Measurements from ENCODE around the gene C14orf119. TPM values are rescaled to one million over a fixed set of nuclear protein-coding genes. Genes with fewer than 3 reads are reported as not detected.

The C14orf119 gene
- total RNA-seq, 3 donors from 2014 or later (not counting 1 experiment from before 2014, with no cell fraction given) = 10.6 to 19.0 (median 14.7) TPM

DNA sequence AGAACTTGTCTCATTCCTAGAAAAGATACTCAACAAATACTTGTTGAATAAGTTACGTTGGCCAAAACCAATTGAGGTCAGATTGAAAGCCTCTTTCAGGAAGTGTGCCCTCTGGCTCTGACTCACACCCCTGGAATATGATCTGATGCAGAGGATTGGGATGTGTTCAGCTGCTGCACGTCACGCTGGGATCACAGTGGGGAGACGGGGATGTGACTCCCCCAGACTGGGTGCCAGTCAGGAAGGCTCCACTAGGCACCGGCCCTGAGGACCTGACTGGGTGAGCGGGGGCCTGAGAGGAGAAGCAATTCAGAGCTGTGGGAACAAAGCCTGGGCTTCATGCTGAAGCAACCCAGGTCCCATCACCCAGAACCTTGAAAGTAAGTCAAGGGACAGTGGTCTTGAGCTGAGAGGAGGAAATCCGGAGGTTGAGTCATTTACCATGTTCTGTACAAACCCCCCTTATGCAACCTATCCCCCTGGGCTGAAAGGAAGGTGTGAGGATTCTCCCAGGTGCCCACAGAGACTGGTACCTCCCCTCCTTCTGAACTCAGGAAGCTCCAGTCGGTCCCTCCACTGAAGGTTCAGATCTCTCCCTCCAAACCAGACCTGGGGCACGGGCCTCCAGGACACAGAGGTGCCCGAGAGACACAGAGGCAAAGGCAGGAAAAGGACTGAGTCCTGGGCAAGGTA lies 19.9 kb downstream of the C14orf119 start:
- Histone ChIP-seq H3K4me3 (ENCODE audit: low read length) (no peak overlapping the region), H3K9me3 (ENCODE audit: control insufficient read depth, insufficient read depth, low read length) (no peaks in the 10 kb centered on the region), H3K27me3 (ENCODE audit: control insufficient read depth, insufficient read depth, low read length) (no peaks in the 10 kb centered on the region), H3K36me3 (ENCODE audit: control insufficient read depth, insufficient read depth, low read length) (no peaks in the 10 kb centered on the region), H3K27ac (ENCODE audit: low read length) (no peak overlapping the region), H3K4me1 (ENCODE audit: control insufficient read depth, insufficient read depth, low read length) (peaks cover 17% of the 10 kb centered on the region)
- TF ChIP-seq, protein P1, sequence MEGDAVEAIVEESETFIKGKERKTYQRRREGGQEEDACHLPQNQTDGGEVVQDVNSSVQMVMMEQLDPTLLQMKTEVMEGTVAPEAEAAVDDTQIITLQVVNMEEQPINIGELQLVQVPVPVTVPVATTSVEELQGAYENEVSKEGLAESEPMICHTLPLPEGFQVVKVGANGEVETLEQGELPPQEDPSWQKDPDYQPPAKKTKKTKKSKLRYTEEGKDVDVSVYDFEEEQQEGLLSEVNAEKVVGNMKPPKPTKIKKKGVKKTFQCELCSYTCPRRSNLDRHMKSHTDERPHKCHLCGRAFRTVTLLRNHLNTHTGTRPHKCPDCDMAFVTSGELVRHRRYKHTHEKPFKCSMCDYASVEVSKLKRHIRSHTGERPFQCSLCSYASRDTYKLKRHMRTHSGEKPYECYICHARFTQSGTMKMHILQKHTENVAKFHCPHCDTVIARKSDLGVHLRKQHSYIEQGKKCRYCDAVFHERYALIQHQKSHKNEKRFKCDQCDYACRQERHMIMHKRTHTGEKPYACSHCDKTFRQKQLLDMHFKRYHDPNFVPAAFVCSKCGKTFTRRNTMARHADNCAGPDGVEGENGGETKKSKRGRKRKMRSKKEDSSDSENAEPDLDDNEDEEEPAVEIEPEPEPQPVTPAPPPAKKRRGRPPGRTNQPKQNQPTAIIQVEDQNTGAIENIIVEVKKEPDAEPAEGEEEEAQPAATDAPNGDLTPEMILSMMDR (IDR thresholded peaks at IDR 0.05) = no peak
- intact Hi-C loops (cut with micrococcal nuclease) = no loop called here
- H3K27ac Mint-ChIP-seq = no peak overlapping the region
- ATAC-seq (no peak), DNase-seq (no peak)
- no peaks in the 10 kb centered on the region for H3K4me1 Mint-ChIP-seq
- no peaks in the 10 kb centered on the region for H3K36me3 Mint-ChIP-seq
- H3K27me3 Mint-ChIP-seq (ENCODE audit: low read depth in 2 of 2) = peaks cover 0 to 10% of the 10 kb centered on the region in 2 donors
- no peak overlapping the region for H3K4me3 Mint-ChIP-seq
- WGBS (ENCODE audit: insufficient coverage) = 84% methylated on average over 9 of the region's 10 CpGs
- no peaks in the 10 kb centered on the region for H3K9me3 Mint-ChIP-seq

DNA sequence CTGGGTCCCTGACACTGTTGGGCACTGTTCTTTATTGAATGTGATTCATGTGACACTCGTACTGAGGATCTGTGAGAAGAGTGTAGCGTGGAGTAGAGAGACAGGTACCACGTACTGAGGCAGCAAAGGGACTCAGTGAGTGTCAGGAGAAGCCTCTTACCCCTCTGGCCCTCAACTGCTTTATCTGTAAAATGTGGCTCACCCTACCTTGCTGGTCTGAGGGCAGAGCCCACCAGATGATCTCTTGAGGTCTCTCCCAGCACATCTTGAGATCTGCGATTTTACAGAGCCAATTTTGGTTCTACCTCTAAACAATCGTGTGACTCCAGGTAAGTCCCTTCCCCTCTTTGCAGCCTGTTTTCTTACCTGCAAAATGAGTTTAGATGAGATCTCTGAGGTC lies 20.6 kb downstream of the C14orf119 start:
- intact Hi-C loops (cut with micrococcal nuclease) = no loop called here
- peaks cover 24% of the 10 kb centered on the region for H3K4me1 ChIP-seq (ENCODE audit: control insufficient read depth, insufficient read depth, low read length)
- H3K4me1 Mint-ChIP-seq = peaks cover 4% of the 10 kb centered on the region in 2 donors
- H3K27me3 ChIP-seq (ENCODE audit: control insufficient read depth, insufficient read depth, low read length) = no peaks in the 10 kb centered on the region
- peaks cover 0 to 10% of the 10 kb centered on the region in 2 donors for H3K27me3 Mint-ChIP-seq (ENCODE audit: low read depth in 2 of 2)
- WGBS (ENCODE audit: insufficient coverage) = 82% methylated on average over 5 of the region's 5 CpGs
- no peak overlapping the region for H3K4me3 ChIP-seq (ENCODE audit: low read length)
- TF ChIP-seq, protein P1 (IDR thresholded peaks at IDR 0.05) = no peak
- DNase-seq (no peak), ATAC-seq (no peak)
- H3K9me3 Mint-ChIP-seq = no peaks in the 10 kb centered on the region
- no peaks in the 10 kb centered on the region for H3K36me3 Mint-ChIP-seq
- no peaks in the 10 kb centered on the region for H3K36me3 ChIP-seq (ENCODE audit: control insufficient read depth, insufficient read depth, low read length)
- no peak overlapping the region for H3K4me3 Mint-ChIP-seq
- H3K27ac ChIP-seq (ENCODE audit: low read length) = no peak overlapping the region
- H3K27ac Mint-ChIP-seq = no peak overlapping the region
- no peaks in the 10 kb centered on the region for H3K9me3 ChIP-seq (ENCODE audit: control insufficient read depth, insufficient read depth, low read length)

DNA sequence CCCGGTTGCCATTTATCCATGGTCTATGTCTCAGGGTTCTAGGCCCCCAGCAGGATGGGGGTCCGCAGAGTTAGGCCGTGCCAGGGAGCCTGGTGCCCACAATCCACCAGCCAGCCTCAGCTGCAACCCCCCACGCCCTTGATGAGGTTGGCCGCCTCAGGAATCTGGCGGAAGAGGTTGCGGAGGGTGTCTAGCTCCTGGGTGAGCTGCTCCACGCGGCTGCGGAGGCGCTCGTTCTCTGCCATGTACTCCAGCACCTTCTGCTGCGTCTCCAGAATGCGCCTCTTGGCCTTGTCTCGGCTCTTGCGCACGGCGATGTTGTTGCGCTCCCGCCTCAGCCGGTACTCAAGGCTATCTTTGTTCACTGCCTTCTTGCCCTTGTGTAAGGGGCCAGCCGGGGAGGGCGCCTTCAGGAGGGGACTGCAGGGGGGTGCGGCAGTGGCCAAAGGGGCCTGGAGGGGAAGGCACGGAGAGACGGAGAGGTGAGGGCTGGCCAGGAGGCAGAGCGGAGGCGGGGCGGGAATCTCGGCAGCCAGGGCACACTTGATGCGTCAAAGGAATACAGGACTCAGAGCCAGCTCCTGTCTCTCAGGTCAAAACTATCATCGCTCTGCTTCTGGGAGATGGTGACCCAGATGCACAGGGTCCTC lies 22.2 kb downstream of the C14orf119 start:
- no peak for ATAC-seq
- peaks cover 10 to 11% of the 10 kb centered on the region in 2 donors for H3K4me1 Mint-ChIP-seq
- H3K4me1 ChIP-seq (ENCODE audit: control insufficient read depth, insufficient read depth, low read length) = peaks cover 32% of the 10 kb centered on the region
- no peaks in the 10 kb centered on the region for H3K9me3 Mint-ChIP-seq
- no peak overlapping the region for H3K4me3 ChIP-seq (ENCODE audit: low read length)
- TF ChIP-seq, protein P1 (IDR thresholded peaks at IDR 0.05) = no peak
- H3K4me3 Mint-ChIP-seq = no peak overlapping the region
- H3K27ac ChIP-seq (ENCODE audit: low read length) = no peak overlapping the region
- 96% methylated on average over 32 of the region's 32 CpGs for WGBS (ENCODE audit: insufficient coverage)
- no peaks in the 10 kb centered on the region for H3K27me3 ChIP-seq (ENCODE audit: control insufficient read depth, insufficient read depth, low read length)
- H3K27me3 Mint-ChIP-seq (ENCODE audit: low read depth in 2 of 2) = peaks cover under 1 to 10% of the 10 kb centered on the region in 2 donors
- H3K36me3 ChIP-seq (ENCODE audit: control insufficient read depth, insufficient read depth, low read length) = no peaks in the 10 kb centered on the region
- H3K36me3 Mint-ChIP-seq = no peaks in the 10 kb centered on the region
- intact Hi-C loops (cut with micrococcal nuclease) = no loop called here
- H3K9me3 ChIP-seq (ENCODE audit: control insufficient read depth, insufficient read depth, low read length) = no peaks in the 10 kb centered on the region
- no peak for DNase-seq
- H3K27ac Mint-ChIP-seq = no peak overlapping the region
